ENCODE measurements around the gene ZFYVE26.
"Not testable (repeated sequence)": the region's sequence is repeated elsewhere in the genome, so short reads cannot be mapped to it uniquely, and the experiment has no call there.

ZFYVE26 gene

GRCh38 chr14:67704484-67705089 lies 111.8 kb downstream of the ZFYVE26 start:
- DNase-seq = peak; percentile 97

GRCh38 chr14:67703997-67704396 lies 112.4 kb downstream of the ZFYVE26 start:
- DNase-seq = no peak

DNA sequence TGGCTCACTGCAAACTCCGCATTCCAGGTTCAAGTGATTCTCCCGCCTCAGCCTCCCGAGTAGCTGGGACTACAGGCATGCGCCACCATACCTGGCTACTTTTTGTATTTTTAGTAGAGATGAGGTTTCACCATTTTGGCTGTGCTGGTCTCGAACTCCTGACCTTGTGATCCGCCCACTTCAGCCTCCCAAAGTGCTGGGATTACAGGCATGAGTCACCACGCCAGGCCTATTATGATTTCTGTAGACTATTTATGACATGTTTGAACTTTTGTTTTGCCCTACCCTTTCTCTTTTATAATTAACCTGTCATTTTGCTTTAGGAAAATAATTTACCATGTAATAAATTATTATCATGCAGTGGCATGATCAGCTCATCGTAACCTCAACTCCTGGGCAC lies 114.9 kb downstream of the ZFYVE26 start, which contains the start of gene RDH12:
TSS of gene RDH12 (plus strand) at position 395 of the 400 bp plus-strand sequence. CDS start 20,757 bp downstream, outside the sequence.
- not testable (repeated sequence) for DNase-seq

DNA sequence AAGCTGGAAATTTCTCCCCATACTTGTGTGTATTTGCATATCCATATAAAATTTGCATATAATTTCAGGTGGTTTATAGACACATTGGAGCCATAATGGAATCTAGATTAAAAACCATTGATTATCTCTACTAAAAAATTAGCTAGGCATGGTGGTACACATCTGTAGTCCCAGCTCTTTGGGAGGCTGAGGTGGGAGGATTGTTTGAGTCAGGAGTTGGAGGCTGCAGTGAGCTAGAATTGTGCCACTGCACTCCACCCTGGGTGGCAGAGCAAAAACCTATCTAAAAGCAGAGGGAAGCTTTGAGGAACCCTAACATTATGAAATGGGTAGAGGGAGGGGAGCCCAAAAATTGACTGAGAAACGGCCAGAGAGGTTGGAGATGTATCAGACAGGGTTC lies 118.2 kb downstream of the ZFYVE26 start:
- DNase-seq = no peak

DNA sequence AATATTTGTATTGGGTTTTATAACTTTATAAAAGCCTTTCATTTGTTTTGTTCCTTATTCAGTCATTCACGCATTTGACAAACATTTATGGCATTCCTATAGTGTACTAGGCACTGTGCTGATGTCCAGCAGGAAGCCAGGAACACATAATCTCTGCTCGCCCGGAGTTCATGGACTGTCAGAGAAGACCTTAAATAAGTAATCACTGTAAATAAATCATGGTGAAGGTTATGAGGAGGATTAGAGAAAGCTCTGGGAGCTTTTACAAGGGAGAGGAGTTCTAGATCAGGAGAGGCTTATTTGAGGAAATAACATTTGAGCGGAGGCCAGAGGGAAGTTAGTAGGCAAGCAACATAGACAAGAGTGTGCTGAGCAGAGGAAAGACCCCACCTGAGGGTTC lies 119.4 kb downstream of the ZFYVE26 start:
- DNase-seq = no peak
